Measurements from ENCODE around the gene B3GNT7. TPM values are rescaled to one million over a fixed set of nuclear protein-coding genes. Genes with fewer than 3 reads are reported as not detected.

The B3GNT7 gene
- total and polyA plus RNA-seq, 7 donors = 2.9 to 40.9 (median 5.0) TPM

DNA sequence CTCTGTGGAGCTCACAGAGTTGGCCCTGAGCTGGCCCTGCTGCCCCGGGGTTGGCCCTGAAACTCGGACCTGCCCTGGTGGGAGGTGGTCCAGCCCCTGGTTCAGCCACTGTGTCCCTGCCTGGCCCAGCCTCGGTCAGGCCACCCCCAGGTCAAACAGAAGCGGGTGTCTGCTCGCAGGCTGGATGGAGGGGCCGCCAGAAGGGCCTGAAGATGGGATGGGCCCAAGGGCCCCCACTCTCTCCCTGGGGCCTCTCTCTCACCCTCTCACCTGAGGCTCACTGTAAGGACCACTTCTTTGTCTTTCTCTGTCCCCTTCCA lies 25.1 kb upstream of the B3GNT7 start:
- DNase-seq = no peak
- Histone ChIP-seq H3K27me3 (no peaks in the 10 kb centered on the region), H3K4me3 (no peak overlapping the region), H3K27ac (no peak overlapping the region), H3K36me3 (peaks cover 0 to 16% (median 2%) of the 10 kb centered on the region in 4 donors), H3K9me3 (no peaks in the 10 kb centered on the region), H3K4me1 (peaks cover 0 to 5% (median 4%) of the 10 kb centered on the region in 4 donors)
- intact Hi-C loops (cut with DNase I) = no loop called here
- 91% methylated on average over 6 of the region's 6 CpGs for WGBS, 2 donors
- TF ChIP-seq POLR2AphosphoS5 (IDR thresholded peaks at IDR 0.05) (no peak), EP300 (IDR thresholded peaks at IDR 0.05) (no peak), POLR2A (IDR thresholded peaks at IDR 0.05) (no peak)
- TF ChIP-seq, protein P1, sequence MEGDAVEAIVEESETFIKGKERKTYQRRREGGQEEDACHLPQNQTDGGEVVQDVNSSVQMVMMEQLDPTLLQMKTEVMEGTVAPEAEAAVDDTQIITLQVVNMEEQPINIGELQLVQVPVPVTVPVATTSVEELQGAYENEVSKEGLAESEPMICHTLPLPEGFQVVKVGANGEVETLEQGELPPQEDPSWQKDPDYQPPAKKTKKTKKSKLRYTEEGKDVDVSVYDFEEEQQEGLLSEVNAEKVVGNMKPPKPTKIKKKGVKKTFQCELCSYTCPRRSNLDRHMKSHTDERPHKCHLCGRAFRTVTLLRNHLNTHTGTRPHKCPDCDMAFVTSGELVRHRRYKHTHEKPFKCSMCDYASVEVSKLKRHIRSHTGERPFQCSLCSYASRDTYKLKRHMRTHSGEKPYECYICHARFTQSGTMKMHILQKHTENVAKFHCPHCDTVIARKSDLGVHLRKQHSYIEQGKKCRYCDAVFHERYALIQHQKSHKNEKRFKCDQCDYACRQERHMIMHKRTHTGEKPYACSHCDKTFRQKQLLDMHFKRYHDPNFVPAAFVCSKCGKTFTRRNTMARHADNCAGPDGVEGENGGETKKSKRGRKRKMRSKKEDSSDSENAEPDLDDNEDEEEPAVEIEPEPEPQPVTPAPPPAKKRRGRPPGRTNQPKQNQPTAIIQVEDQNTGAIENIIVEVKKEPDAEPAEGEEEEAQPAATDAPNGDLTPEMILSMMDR (IDR thresholded peaks at IDR 0.05) = no peak

- no peak for TF ChIP-seq POLR2AphosphoS5 (IDR thresholded peaks at IDR 0.05)
- TF ChIP-seq EP300 (IDR thresholded peaks at IDR 0.05) = no peak
- TF ChIP-seq POLR2A (IDR thresholded peaks at IDR 0.05) = no peak
- TF ChIP-seq, protein P1 (IDR thresholded peaks at IDR 0.05) = no peak
- no peak overlapping the region for H3K27ac ChIP-seq
- H3K27me3 ChIP-seq = no peaks in the 10 kb centered on the region
- peaks cover 0 to 16% (median 2%) of the 10 kb centered on the region in 4 donors for H3K36me3 ChIP-seq
- WGBS, 2 donors = 91 to 94% methylated on average over 21 of the region's 21 CpGs
- no peak for DNase-seq
- no peak overlapping the region for H3K4me3 ChIP-seq
- no peaks in the 10 kb centered on the region for H3K4me1 ChIP-seq
- intact Hi-C loops (cut with DNase I) = no loop called here
- no peaks in the 10 kb centered on the region for H3K9me3 ChIP-seq
Measured at GRCh38 chr2:231370749-231371429, 24.6 kb upstream of the B3GNT7 start.

DNA sequence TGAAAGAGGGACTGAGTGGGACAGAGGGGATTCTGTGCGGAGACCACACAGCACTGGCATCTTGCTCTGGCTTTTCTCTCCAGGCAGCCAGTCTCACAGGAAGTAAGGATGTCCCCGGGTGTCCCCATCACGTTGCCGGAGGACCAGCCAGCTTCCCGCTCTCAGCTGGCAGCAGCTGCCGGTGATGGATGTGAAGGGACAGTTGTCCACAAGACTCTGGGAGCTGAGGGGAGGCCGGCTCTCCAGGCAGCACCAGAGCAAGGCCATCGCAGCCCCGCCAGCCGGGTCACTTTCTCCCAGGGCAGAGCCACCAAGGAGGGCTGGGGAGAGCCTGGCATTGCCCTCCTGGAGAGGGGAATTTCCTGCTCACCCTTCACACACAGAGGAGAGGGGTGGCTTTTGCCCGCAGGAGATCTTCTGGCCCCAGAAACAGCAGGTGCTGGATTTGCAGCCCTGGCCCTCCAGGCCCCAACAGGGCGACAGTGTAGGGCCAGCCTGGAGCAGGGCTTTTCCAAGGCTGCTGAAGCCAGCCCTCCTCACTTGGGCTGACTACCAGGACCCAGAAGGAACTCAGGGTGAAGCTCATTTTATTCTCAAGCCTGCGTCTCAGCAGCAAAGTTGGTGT lies 24.0 kb upstream of the B3GNT7 start:
- no peaks in the 10 kb centered on the region for H3K27me3 ChIP-seq
- peaks cover 0 to 16% (median 2%) of the 10 kb centered on the region in 4 donors for H3K36me3 ChIP-seq
- intact Hi-C loops (cut with DNase I) = no loop called here
- H3K4me3 ChIP-seq = no peak overlapping the region
- WGBS, 2 donors = 92% methylated on average over 13 of the region's 13 CpGs
- no peaks in the 10 kb centered on the region for H3K4me1 ChIP-seq
- H3K27ac ChIP-seq = no peak overlapping the region
- no peaks in the 10 kb centered on the region for H3K9me3 ChIP-seq
- DNase-seq = no peak
- TF ChIP-seq EP300 (IDR thresholded peaks at IDR 0.05) = no peak
- TF ChIP-seq POLR2A (IDR thresholded peaks at IDR 0.05) = no peak
- TF ChIP-seq, protein P1 (IDR thresholded peaks at IDR 0.05) = no peak
- TF ChIP-seq POLR2AphosphoS5 (IDR thresholded peaks at IDR 0.05) = no peak

DNA sequence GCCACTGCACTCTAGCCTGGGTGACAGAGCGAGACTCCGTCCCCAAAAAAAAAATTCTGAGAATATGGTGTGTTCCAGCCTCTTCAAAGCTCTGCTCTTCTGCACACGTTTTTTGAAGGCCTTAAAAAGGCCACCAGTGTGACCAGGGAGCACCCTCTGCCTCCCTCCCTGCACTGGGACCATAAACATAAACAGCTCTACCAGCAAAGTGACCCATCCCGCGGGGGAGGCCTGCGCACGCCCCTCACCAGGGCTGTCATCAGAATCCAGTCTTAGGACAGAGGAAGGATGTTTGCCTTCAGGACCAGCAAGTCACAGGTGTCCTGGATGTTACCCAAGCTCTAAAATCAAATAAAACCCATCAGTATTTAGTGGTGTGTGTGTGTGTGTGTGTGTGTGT lies 23.2 kb upstream of the B3GNT7 start:
- Histone ChIP-seq H3K4me3 (no peak overlapping the region), H3K36me3 (peaks cover 0 to 16% (median 2%) of the 10 kb centered on the region in 4 donors), H3K27me3 (no peaks in the 10 kb centered on the region), H3K4me1 (no peaks in the 10 kb centered on the region), H3K9me3 (no peaks in the 10 kb centered on the region), H3K27ac (no peak overlapping the region)
- 88 to 89% methylated on average over 7 of the region's 7 CpGs for WGBS, 2 donors
- TF ChIP-seq EP300 (IDR thresholded peaks at IDR 0.05) = no peak
- TF ChIP-seq POLR2A (IDR thresholded peaks at IDR 0.05) = no peak
- no peak for TF ChIP-seq POLR2AphosphoS5 (IDR thresholded peaks at IDR 0.05)
- TF ChIP-seq, protein P1 (IDR thresholded peaks at IDR 0.05) = no peak
- no peak for DNase-seq
- intact Hi-C loops (cut with DNase I) = no loop called here
